ENCODE results near the gene ATP8A2.

GRCh38 chr13:25871389-25872125 lies 499.8 kb downstream of the ATP8A2 start:
- no peak for TF ChIP-seq POLR2A (IDR thresholded peaks at IDR 0.05; ENCODE audit: low read depth, low read length)
- no peak for TF ChIP-seq JUND (IDR thresholded peaks at IDR 0.05; ENCODE audit: low read depth, low read length)
- TF ChIP-seq CTCF (IDR thresholded peaks at IDR 0.05 in 2 of 3, conservative IDR thresholded peaks at IDR 0.05 in 1 of 3; ENCODE audit: control insufficient read depth in 2 of 3, extremely low read depth in 1 of 3, insufficient read depth in 1 of 3, low read depth in 3 of 3, low read length in 3 of 3) = no peak
- TF ChIP-seq SMAD1 (IDR thresholded peaks at IDR 0.05; ENCODE audit: low read depth, partially characterized antibody) = no peak

All from GM12878 (cell line).